GM12878 (cell line): ENCODE data around the gene RHEBL1. TPM values are rescaled to one million over a fixed set of nuclear protein-coding genes. Genes with fewer than 3 reads are reported as not detected.

Experiments used
- ATAC-seq: fragments of 200-7000 bp; cut with Tn5 transposase; 3 replicates; pipeline ENCODE4 v1.9.1; 2020; ENCODE audit warnings: mild to moderate bottlenecking, moderate library complexity
- BruUV-seq: library from RNA; stranded (reverse); fragments of 400-500 nt; replicated peaks from 2 replicates; lab custom pipeline; 2021; lab: Mats Ljungman, UMichigan
- CTCF ChIA-PET: fragments of 300-600 bp; sonication (Branson Sonifier 250); formaldehyde crosslinking; extraction: SDS; loops from one replicate; lab custom pipeline; 2021; ENCODE audit warnings: inconsistent platforms; lab: Yijun Ruan, JAX
- POLR2A ChIA-PET: fragments of 350-600 bp; formaldehyde crosslinking; extraction: SDS; loops from one replicate; lab custom pipeline; 2021; ENCODE audit warnings: inconsistent platforms; lab: Charles Lee
- RAD21 ChIA-PET: fragments of 300-600 bp; sonication (Branson Sonifier 250); formaldehyde crosslinking; loops from one replicate; lab custom pipeline; 2023; ENCODE audit warnings: antibody characterized with exemption; ENCODE audit not compliant: unreplicated experiment; lab: Charles Lee
- SMC1A ChIA-PET: fragments of 300-600 bp; sonication (Branson Sonifier 250); formaldehyde crosslinking; loops from one replicate; lab custom pipeline; 2023; ENCODE audit not compliant: unreplicated experiment, uncharacterized antibody; lab: Charles Lee
- DNase-seq: peaks from one replicate; pipeline ENCODE4 v3.0.0-alpha.2; 2011; ENCODE audit warnings: low read depth, low spot score
- FAIRE-seq: peaks from 3 replicates; lab custom pipeline; 2011; peaks lifted over from hg19 to GRCh38; lab: Jason Lieb, UNC
- H2AFZ ChIP-seq: 2 replicates; pipeline ENCODE4 v1.6.0; 2011; ENCODE audit warnings: low read depth, low read length, control low read depth; ENCODE audit not compliant: control insufficient read depth
- H3K27ac ChIP-seq: 2 replicates; pipeline ENCODE4 v1.5.1; 2011; ENCODE audit warnings: control low read depth; ENCODE audit not compliant: control insufficient read depth, insufficient read depth
- H3K27me3 ChIP-seq, 2 experiments: replicated peaks in 1 of 2; 2 replicates each; pipeline versions ENCODE4 v1.6.0 to v1.6.1; 2011; ENCODE audit warnings: low read length in 1 of 2; ENCODE audit not compliant: control insufficient read depth in 2 of 2, insufficient read depth in 2 of 2
- H3K36me3 ChIP-seq, 2 experiments: 2 replicates each; pipeline ENCODE4 v1.5.1; 2011; ENCODE audit warnings: low read length in 1 of 2; ENCODE audit not compliant: control insufficient read depth in 2 of 2, insufficient read depth in 2 of 2
- H3K4me1 ChIP-seq: 2 replicates; pipeline ENCODE4 v1.6.1; 2011; ENCODE audit warnings: mild to moderate bottlenecking, low read length, moderate library complexity, mixed read lengths; ENCODE audit not compliant: control insufficient read depth, insufficient read depth
- H3K4me2 ChIP-seq: 2 replicates; pipeline ENCODE4 v1.6.0; 2011; ENCODE audit warnings: control low read depth; ENCODE audit not compliant: control insufficient read depth, insufficient read depth
- H3K4me3 ChIP-seq: fragments of 200-600 bp; sonication (generic); 2 replicates; pipeline ENCODE4 v1.5.1; 2016
- H3K79me2 ChIP-seq: 2 replicates; pipeline ENCODE4 v1.6.0; 2011; ENCODE audit warnings: low read length; ENCODE audit not compliant: control insufficient read depth, insufficient read depth
- H3K9ac ChIP-seq: 2 replicates; pipeline ENCODE4 v1.8.0; 2011; ENCODE audit warnings: low read length, control low read depth, mixed read lengths; ENCODE audit not compliant: control insufficient read depth, insufficient read depth
- H3K9me3 ChIP-seq: replicated peaks from 3 replicates; pipeline ENCODE4 v1.5.1; 2011; ENCODE audit warnings: mild to moderate bottlenecking, low read length; ENCODE audit not compliant: control insufficient read depth, insufficient read depth
- H4K20me1 ChIP-seq: 2 replicates; pipeline ENCODE4 v1.6.0; 2011; ENCODE audit not compliant: control insufficient read depth, insufficient read depth
- ATF7 ChIP-seq: fragments of 450-650 bp; IDR thresholded peaks from 2 replicates; pipeline ENCODE4 v1.6.1; 2016; ENCODE audit warnings: low read depth, mild to moderate bottlenecking
- CREM ChIP-seq: IDR thresholded peaks from 2 replicates; pipeline ENCODE4 v1.6.1; 2014; ENCODE audit warnings: antibody characterized with exemption, low read depth
- FOS ChIP-seq: IDR thresholded peaks from 3 replicates; pipeline ENCODE4 v1.6.1; 2011; ENCODE audit warnings: borderline replicate concordance; ENCODE audit not compliant: insufficient read length; ENCODE audit errors: extremely low read depth
- MEF2B ChIP-seq: fragments of 450-650 bp; IDR thresholded peaks from 2 replicates; pipeline ENCODE4 v1.6.1; 2018; ENCODE audit warnings: mild to moderate bottlenecking, moderate library complexity; ENCODE audit not compliant: partially characterized antibody, poor library complexity, severe bottlenecking
- MTA3 ChIP-seq: IDR thresholded peaks from 2 replicates; pipeline ENCODE4 v1.6.1; 2012; ENCODE audit warnings: low read length, inconsistent platforms, borderline replicate concordance
- NFYA ChIP-seq: IDR thresholded peaks from 2 replicates; pipeline ENCODE4 v1.6.1; 2011; ENCODE audit warnings: low read depth, mild to moderate bottlenecking, low read length, improper control_type of control experiment, borderline replicate concordance
- NR2C1 ChIP-seq: fragments of 450-650 bp; IDR thresholded peaks from 2 replicates; pipeline ENCODE4 v1.6.1; 2017; ENCODE audit warnings: antibody characterized with exemption, mild to moderate bottlenecking, moderate library complexity
- SREBF1 ChIP-seq: IDR thresholded peaks from 2 replicates; pipeline ENCODE4 v1.6.1; 2012; ENCODE audit warnings: mild to moderate bottlenecking, low read length
- SREBF2 ChIP-seq: IDR thresholded peaks from 2 replicates; pipeline ENCODE4 v1.6.1; 2012; ENCODE audit warnings: mild to moderate bottlenecking, low read length
- TARDBP ChIP-seq: IDR thresholded peaks from 2 replicates; pipeline ENCODE4 v1.6.1; 2016; ENCODE audit warnings: borderline replicate concordance
- WRNIP1 ChIP-seq: IDR thresholded peaks from 2 replicates; pipeline ENCODE4 v1.6.1; 2011; ENCODE audit warnings: low read depth, low read length, improper control_type of control experiment, borderline replicate concordance
- WGBS: methylation state at CpG from one replicate; pipeline ENCODE4 v1.1.6; 2016; ENCODE audit warnings: low lambda C conversion rate; ENCODE audit not compliant: insufficient replicate concordance, insufficient coverage; ENCODE audit errors: missing lambda C conversion rate; 5-methylcytosine and 5-hydroxymethylcytosine counted together
- in situ Hi-C: fragments of 300-500 bp; cut with MboI; formaldehyde crosslinking; loops from 9 replicates; pipeline ENCODE4 v1.14.3; 2018; ENCODE audit warnings: mixed read lengths
- intact Hi-C: fragments of 100-400 bp; cut with micrococcal nuclease; formaldehyde crosslinking; loops from one replicate; pipeline ENCODE4 v1.14.2; 2022; ENCODE audit not compliant: unreplicated experiment
- polyA plus RNA-seq, 11 experiments: library from polyadenylated mRNA; depleted of rRNA in 4 of 11; unstranded in 6 of 11; stranded (reverse) in 5 of 11; fragments of >200 nt; fragmentation: Nextera tagmentation in 4 of 11; fragmentation: Illumina TruSeq in 1 of 11; extraction: Ambion mirVana in 4 of 11; extraction: Trizol in 1 of 11; gene quantifications; 1 replicate in 1 of 11; 2 replicates in 10 of 11; pipeline versions ENCODE4 v1.2.1 to v1.2.3, GENCODE V29; 2011 to 2016; ENCODE audit warnings: inconsistent platforms in 2 of 11, missing spikeins in 2 of 11, low read depth in 1 of 11
- total RNA-seq, 4 experiments: library from RNA; depleted of rRNA in 3 of 4; stranded (reverse); fragments of >200 nt in 3 of 4; fragmentation: Illumina TruSeq in 1 of 4; extraction: Trizol in 1 of 4; gene quantifications; 2 replicates each; pipeline versions ENCODE4 v1.2.1 to v1.2.3, GENCODE V29; 2013 to 2021
- TF ChIP-seq, protein P1 (sequence below): fragments of 450-650 bp; formaldehyde crosslinking; IDR thresholded peaks from 2 replicates; pipeline ENCODE4 v1.5.0; 2022; ENCODE audit warnings: mild to moderate bottlenecking, missing genetic modification characterization
- TF ChIP-seq, protein P2 (sequence below): fragments of 150-350 bp; IDR thresholded peaks from 2 replicates; pipeline ENCODE4 v1.6.1; 2014; ENCODE audit warnings: mild to moderate bottlenecking, low read depth, low read length
- TF ChIP-seq, protein P3 (sequence below): IDR thresholded peaks from 2 replicates; pipeline ENCODE4 v1.6.1; 2012; ENCODE audit warnings: low read depth, low read length, improper control_type of control experiment
- TF ChIP-seq, protein P4 (sequence below): fragments of 450-650 bp; IDR thresholded peaks from 2 replicates; pipeline ENCODE4 v1.6.1; 2016; ENCODE audit warnings: mild to moderate bottlenecking, moderate library complexity, borderline replicate concordance

Gene RHEBL1
- total and polyA plus RNA-seq, 10 of the 15 experiments (the other 5 are each of a cell fraction or from before 2014, with no cell fraction given), result 5.9 to 18.7 (median 12.0) TPM

DNA sequence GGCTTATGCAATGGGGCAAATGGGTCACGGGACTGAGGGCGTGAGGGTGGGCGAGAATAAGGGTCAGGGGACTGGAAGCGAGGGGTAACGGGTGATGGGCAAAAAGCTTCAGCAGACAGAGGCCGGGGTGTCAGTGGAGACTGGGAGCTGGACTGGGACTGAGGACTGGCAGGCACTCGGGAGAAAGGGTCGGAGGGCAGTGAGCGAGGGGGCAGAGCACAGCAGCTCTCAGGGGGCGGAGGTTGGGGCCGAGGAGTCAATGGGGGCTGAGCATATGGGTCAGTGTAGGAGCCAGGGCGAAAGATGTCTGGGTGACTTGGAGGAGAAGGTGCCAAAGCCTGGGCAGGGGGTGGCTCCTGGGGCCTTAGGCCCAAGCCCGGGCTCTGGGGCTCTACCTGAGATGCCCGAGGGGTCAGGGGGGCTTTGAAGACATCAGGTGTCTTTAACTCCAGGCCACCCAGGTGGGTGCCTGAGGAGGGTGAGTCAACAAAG is 29.4 kb downstream of the RHEBL1 start:
- H3K27me3 ChIP-seq, result no peaks in the 10 kb centered on the region
- POLR2A ChIA-PET, result interaction anchor here (0.5 to 1.5 kb wide), 2 partner anchors 11 to 188 kb away, joined by 3 to 4 read pairs; partner anchors contain the start of gene DDX23
- H3K27ac ChIP-seq, result no peak overlapping the region
- SMC1A ChIA-PET, result no interaction called here
- H3K79me2 ChIP-seq, result no peaks in the 10 kb centered on the region
- H4K20me1 ChIP-seq, result no peaks in the 10 kb centered on the region
- CTCF ChIA-PET, result interaction anchor here (1.2 kb wide), 1 partner anchor 52 kb away, joined by 3 read pairs; no protein-coding TSS in a partner anchor
- H3K4me1 ChIP-seq, result no peaks in the 10 kb centered on the region
- no TSS peak for BruUV-seq
- H3K4me2 ChIP-seq, result no peak overlapping the region
- in situ Hi-C loops (no loop called here), intact Hi-C loops (no loop called here)
- H3K36me3 ChIP-seq, result peaks cover 35 to 68% of the 10 kb centered on the region in 2 experiments
- WGBS, result 94% methylated on average over 14 of the region's 14 CpGs
- H3K9me3 ChIP-seq, result no peaks in the 10 kb centered on the region
- no peak overlapping the region for H3K4me3 ChIP-seq
- DNase-seq (no peak), ATAC-seq (no peak), FAIRE-seq (no peak)
- H2AFZ ChIP-seq, result no peak overlapping the region
- H3K9ac ChIP-seq, result no peak overlapping the region
- RAD21 ChIA-PET, result no interaction called here
- TF ChIP-seq, protein P1, sequence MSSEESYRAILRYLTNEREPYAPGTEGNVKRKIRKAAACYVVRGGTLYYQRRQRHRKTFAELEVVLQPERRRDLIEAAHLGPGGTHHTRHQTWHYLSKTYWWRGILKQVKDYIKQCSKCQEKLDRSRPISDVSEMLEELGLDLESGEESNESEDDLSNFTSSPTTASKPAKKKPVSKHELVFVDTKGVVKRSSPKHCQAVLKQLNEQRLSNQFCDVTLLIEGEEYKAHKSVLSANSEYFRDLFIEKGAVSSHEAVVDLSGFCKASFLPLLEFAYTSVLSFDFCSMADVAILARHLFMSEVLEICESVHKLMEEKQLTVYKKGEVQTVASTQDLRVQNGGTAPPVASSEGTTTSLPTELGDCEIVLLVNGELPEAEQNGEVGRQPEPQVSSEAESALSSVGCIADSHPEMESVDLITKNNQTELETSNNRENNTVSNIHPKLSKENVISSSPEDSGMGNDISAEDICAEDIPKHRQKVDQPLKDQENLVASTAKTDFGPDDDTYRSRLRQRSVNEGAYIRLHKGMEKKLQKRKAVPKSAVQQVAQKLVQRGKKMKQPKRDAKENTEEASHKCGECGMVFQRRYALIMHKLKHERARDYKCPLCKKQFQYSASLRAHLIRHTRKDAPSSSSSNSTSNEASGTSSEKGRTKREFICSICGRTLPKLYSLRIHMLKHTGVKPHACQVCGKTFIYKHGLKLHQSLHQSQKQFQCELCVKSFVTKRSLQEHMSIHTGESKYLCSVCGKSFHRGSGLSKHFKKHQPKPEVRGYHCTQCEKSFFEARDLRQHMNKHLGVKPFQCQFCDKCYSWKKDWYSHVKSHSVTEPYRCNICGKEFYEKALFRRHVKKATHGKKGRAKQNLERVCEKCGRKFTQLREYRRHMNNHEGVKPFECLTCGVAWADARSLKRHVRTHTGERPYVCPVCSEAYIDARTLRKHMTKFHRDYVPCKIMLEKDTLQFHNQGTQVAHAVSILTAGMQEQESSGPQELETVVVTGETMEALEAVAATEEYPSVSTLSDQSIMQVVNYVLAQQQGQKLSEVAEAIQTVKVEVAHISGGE (CRISPR knock-in tag), result no peak
- TF ChIP-seq, protein P2, sequence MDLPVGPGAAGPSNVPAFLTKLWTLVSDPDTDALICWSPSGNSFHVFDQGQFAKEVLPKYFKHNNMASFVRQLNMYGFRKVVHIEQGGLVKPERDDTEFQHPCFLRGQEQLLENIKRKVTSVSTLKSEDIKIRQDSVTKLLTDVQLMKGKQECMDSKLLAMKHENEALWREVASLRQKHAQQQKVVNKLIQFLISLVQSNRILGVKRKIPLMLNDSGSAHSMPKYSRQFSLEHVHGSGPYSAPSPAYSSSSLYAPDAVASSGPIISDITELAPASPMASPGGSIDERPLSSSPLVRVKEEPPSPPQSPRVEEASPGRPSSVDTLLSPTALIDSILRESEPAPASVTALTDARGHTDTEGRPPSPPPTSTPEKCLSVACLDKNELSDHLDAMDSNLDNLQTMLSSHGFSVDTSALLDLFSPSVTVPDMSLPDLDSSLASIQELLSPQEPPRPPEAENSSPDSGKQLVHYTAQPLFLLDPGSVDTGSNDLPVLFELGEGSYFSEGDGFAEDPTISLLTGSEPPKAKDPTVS, result no peak
- TF ChIP-seq NFYA (no peak), FOS (no peak), MEF2B (no peak), MTA3 (no peak), ATF7 (no peak), SREBF2 (no peak), CREM (no peak), SREBF1 (no peak), NR2C1 (no peak), TARDBP (no peak), WRNIP1 (no peak)
- TF ChIP-seq, protein P3, sequence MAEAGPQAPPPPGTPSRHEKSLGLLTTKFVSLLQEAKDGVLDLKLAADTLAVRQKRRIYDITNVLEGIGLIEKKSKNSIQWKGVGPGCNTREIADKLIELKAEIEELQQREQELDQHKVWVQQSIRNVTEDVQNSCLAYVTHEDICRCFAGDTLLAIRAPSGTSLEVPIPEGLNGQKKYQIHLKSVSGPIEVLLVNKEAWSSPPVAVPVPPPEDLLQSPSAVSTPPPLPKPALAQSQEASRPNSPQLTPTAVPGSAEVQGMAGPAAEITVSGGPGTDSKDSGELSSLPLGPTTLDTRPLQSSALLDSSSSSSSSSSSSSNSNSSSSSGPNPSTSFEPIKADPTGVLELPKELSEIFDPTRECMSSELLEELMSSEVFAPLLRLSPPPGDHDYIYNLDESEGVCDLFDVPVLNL, result no peak
- TF ChIP-seq, protein P4, sequence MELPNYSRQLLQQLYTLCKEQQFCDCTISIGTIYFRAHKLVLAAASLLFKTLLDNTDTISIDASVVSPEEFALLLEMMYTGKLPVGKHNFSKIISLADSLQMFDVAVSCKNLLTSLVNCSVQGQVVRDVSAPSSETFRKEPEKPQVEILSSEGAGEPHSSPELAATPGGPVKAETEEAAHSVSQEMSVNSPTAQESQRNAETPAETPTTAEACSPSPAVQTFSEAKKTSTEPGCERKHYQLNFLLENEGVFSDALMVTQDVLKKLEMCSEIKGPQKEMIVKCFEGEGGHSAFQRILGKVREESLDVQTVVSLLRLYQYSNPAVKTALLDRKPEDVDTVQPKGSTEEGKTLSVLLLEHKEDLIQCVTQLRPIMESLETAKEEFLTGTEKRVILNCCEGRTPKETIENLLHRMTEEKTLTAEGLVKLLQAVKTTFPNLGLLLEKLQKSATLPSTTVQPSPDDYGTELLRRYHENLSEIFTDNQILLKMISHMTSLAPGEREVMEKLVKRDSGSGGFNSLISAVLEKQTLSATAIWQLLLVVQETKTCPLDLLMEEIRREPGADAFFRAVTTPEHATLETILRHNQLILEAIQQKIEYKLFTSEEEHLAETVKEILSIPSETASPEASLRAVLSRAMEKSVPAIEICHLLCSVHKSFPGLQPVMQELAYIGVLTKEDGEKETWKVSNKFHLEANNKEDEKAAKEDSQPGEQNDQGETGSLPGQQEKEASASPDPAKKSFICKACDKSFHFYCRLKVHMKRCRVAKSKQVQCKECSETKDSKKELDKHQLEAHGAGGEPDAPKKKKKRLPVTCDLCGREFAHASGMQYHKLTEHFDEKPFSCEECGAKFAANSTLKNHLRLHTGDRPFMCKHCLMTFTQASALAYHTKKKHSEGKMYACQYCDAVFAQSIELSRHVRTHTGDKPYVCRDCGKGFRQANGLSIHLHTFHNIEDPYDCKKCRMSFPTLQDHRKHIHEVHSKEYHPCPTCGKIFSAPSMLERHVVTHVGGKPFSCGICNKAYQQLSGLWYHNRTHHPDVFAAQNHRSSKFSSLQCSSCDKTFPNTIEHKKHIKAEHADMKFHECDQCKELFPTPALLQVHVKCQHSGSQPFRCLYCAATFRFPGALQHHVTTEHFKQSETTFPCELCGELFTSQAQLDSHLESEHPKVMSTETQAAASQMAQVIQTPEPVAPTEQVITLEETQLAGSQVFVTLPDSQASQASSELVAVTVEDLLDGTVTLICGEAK, result no peak
